HL-60 (cell line): ENCODE measurements around the gene CTSH.
A peak's percentile ranks its signal among the peaks of the same experiment; 100 is the strongest.

Experiments used
- DNase-seq, 2 experiments: peaks; one replicate each; pipeline ENCODE4 v3.0.0-alpha.2; 2010 to 2020; ENCODE audit warnings: low read depth in 1 of 2, low spot score in 1 of 2
- H3K27ac ChIP-seq: fragments of 250-450 bp; sonication (Bioruptor Pico); replicated peaks from 2 replicates; pipeline ENCODE4 v1.5.1; 2020; ENCODE audit warnings: mild to moderate bottlenecking, moderate library complexity
- H3K27me3 ChIP-seq: fragments of 250-450 bp; sonication (Bioruptor Pico); 2 replicates; pipeline ENCODE4 v1.5.1; 2021; ENCODE audit warnings: mild to moderate bottlenecking, moderate library complexity; ENCODE audit not compliant: insufficient read depth, poor library complexity, severe bottlenecking
- H3K4me3 ChIP-seq: replicated peaks from 2 replicates; pipeline ENCODE4 v1.5.1; 2011; ENCODE audit warnings: mild to moderate bottlenecking, control low read depth, low read length; ENCODE audit not compliant: insufficient read depth
- GABPA ChIP-seq: IDR thresholded peaks from 2 replicates; pipeline ENCODE4 v1.6.1; 2012; ENCODE audit warnings: low read depth
- POLR2AphosphoS5 ChIP-seq: IDR thresholded peaks from 2 replicates; pipeline ENCODE4 v1.6.1; 2012; ENCODE audit warnings: low read depth
- SPI1 ChIP-seq: IDR thresholded peaks from 2 replicates; pipeline ENCODE4 v1.6.1; 2012; ENCODE audit warnings: low read depth, mild to moderate bottlenecking, borderline replicate concordance
- TF ChIP-seq, protein P1 (sequence below): IDR thresholded peaks from 2 replicates; pipeline ENCODE4 v1.6.1; 2012; ENCODE audit warnings: low read depth; ENCODE audit not compliant: insufficient replicate concordance
- TF ChIP-seq, protein P2 (sequence below): IDR thresholded peaks from one replicate; pipeline ENCODE4 v1.5.1; 2011; ENCODE audit warnings: low read length, control low read depth, inconsistent platforms; ENCODE audit not compliant: insufficient read depth

Gene CTSH

DNA sequence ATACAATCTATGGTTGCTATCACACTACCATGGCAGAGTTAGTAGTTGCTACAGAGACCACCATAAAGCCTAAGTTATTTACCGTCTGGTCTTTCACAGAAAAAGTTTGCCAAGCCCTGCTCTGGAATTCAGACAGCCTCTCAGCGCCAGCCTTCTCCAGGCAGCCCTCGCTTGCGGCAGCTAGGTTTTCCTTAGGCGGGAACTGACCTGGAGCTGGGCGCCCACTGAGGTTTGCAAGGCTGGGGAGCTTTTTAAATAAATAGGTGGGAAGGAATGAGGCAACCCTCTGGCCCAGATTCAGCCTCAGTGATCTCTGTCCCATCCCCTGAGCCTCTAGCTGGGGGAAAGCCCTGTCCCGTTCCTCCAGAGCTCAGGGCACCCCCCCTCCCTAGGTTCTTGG lies 1.2 kb downstream of the CTSH start:
- no peak for DNase-seq
- Histone ChIP-seq H3K27me3 (peaks cover 16% of the 10 kb centered on the region), H3K4me3 (no peak overlapping the region), H3K27ac (no peak overlapping the region)
- TF ChIP-seq POLR2AphosphoS5 (no peak), GABPA (no peak), SPI1 (no peak)
- TF ChIP-seq, protein P1, sequence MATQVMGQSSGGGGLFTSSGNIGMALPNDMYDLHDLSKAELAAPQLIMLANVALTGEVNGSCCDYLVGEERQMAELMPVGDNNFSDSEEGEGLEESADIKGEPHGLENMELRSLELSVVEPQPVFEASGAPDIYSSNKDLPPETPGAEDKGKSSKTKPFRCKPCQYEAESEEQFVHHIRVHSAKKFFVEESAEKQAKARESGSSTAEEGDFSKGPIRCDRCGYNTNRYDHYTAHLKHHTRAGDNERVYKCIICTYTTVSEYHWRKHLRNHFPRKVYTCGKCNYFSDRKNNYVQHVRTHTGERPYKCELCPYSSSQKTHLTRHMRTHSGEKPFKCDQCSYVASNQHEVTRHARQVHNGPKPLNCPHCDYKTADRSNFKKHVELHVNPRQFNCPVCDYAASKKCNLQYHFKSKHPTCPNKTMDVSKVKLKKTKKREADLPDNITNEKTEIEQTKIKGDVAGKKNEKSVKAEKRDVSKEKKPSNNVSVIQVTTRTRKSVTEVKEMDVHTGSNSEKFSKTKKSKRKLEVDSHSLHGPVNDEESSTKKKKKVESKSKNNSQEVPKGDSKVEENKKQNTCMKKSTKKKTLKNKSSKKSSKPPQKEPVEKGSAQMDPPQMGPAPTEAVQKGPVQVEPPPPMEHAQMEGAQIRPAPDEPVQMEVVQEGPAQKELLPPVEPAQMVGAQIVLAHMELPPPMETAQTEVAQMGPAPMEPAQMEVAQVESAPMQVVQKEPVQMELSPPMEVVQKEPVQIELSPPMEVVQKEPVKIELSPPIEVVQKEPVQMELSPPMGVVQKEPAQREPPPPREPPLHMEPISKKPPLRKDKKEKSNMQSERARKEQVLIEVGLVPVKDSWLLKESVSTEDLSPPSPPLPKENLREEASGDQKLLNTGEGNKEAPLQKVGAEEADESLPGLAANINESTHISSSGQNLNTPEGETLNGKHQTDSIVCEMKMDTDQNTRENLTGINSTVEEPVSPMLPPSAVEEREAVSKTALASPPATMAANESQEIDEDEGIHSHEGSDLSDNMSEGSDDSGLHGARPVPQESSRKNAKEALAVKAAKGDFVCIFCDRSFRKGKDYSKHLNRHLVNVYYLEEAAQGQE = no peak
- TF ChIP-seq, protein P2, sequence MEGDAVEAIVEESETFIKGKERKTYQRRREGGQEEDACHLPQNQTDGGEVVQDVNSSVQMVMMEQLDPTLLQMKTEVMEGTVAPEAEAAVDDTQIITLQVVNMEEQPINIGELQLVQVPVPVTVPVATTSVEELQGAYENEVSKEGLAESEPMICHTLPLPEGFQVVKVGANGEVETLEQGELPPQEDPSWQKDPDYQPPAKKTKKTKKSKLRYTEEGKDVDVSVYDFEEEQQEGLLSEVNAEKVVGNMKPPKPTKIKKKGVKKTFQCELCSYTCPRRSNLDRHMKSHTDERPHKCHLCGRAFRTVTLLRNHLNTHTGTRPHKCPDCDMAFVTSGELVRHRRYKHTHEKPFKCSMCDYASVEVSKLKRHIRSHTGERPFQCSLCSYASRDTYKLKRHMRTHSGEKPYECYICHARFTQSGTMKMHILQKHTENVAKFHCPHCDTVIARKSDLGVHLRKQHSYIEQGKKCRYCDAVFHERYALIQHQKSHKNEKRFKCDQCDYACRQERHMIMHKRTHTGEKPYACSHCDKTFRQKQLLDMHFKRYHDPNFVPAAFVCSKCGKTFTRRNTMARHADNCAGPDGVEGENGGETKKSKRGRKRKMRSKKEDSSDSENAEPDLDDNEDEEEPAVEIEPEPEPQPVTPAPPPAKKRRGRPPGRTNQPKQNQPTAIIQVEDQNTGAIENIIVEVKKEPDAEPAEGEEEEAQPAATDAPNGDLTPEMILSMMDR = no peak

DNA sequence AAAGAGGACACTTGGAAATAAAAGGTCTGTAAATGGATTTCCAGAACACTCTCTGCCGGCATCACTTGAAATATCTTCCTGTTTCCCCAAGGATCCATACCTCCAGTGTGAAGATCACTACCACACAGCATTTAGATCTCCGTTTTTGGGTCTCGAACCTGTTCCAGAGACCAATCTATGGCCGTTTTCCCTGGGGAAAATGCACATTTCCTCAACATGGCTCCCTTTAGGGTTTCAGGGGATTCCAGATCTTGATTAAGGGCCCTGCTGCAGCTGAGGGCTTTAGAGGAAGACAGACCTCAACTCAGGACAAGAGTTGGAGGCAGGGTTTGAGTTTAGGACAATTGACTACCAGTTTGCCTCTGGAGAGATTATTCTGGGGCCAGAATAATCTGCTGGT lies 2.1 kb downstream of the CTSH start:
- no peak for DNase-seq
- Histone ChIP-seq H3K27ac (no peak overlapping the region), H3K27me3 (peaks cover 16% of the 10 kb centered on the region), H3K4me3 (no peak overlapping the region)
- TF ChIP-seq, protein P2 = no peak
- TF ChIP-seq, protein P1 = no peak
- no peak for TF ChIP-seq GABPA
- TF ChIP-seq POLR2AphosphoS5 = no peak
- TF ChIP-seq SPI1 = no peak

DNA sequence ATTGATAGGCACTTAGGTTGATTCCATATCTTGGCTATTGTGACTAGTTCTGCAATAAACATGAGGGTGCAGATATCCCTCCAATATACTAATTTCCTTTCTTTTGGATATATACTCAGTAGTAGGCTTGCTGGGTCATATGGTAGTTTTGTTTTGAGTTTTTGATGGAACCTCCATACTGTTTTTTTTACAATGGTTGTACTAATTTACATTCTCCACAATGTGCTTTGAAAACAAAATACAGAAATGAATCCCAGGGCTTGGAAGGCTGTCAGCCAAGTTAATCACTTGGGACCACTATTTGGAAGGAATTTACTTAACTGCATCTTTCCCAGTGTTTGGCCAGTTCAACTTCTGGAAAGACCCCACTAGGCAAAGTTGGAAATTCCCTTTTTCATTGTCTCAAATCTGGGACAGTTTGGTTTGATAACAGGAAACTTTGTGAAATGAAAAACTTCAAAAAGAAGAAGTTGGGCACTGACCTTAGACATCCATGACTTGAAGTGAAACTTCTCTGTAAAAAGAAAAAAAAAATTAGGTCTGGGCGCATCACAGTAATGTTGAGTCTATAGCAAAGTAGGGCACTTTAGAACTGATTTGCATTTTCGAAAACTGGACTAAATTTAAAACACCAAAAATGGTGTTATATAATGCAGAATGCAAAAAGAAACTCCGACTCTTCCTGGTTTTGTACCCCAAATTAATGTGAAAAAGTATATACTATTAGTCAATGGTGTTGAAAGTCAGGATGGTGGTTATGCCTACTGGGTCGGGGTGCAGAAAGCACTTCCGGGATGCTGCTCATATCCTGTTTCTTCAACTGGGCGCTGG lies 6.0 kb downstream of the CTSH start:
- peak overlapping the region; percentile 69 for H3K27ac ChIP-seq
- H3K27me3 ChIP-seq = peaks cover 2% of the 10 kb centered on the region
- 0 out of 2 replicates have a peak overlapping the region, but pooled peaks have one; percentile 4 for H3K4me3 ChIP-seq
- DNase-seq = peak; percentile 15 to 68
- peak; percentile 5; the same call in 1 of the 2 replicates for TF ChIP-seq SPI1
- TF ChIP-seq, protein P2 = no peak
